Measurements from ENCODE around the gene RNLS.

The RNLS gene

GRCh38 chr10:88297103-88297502, 286.0 kb downstream of the RNLS start:
- CTCF ChIA-PET, result no interaction called here
- no peaks in the 10 kb centered on the region for H3K36me3 ChIP-seq (ENCODE audit: control insufficient read depth in 2 of 2, insufficient read depth in 1 of 2, low read length in 2 of 2)
- TF ChIP-seq, protein P1, sequence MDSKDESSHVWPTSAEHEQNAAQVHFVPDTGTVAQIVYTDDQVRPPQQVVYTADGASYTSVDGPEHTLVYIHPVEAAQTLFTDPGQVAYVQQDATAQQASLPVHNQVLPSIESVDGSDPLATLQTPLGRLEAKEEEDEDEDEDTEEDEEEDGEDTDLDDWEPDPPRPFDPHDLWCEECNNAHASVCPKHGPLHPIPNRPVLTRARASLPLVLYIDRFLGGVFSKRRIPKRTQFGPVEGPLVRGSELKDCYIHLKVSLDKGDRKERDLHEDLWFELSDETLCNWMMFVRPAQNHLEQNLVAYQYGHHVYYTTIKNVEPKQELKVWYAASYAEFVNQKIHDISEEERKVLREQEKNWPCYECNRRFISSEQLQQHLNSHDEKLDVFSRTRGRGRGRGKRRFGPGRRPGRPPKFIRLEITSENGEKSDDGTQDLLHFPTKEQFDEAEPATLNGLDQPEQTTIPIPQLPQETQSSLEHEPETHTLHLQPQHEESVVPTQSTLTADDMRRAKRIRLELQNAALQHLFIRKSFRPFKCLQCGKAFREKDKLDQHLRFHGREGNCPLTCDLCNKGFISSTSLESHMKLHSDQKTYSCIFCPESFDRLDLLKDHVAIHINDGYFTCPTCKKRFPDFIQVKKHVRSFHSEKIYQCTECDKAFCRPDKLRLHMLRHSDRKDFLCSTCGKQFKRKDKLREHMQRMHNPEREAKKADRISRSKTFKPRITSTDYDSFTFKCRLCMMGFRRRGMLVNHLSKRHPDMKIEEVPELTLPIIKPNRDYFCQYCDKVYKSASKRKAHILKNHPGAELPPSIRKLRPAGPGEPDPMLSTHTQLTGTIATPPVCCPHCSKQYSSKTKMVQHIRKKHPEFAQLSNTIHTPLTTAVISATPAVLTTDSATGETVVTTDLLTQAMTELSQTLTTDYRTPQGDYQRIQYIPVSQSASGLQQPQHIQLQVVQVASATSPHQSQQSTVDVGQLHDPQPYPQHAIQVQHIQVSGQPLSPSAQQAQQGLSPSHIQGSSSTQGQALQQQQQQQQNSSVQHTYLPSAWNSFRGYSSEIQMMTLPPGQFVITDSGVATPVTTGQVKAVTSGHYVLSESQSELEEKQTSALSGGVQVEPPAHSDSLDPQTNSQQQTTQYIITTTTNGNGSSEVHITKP (tag by site-specific recombination; IDR thresholded peaks at IDR 0.05), result no peak
- TF ChIP-seq ZNF211 (tag by site-specific recombination; IDR thresholded peaks at IDR 0.05; ENCODE audit: low read depth), result no peak
- no peak for TF ChIP-seq ZNF155 (tag by site-specific recombination; IDR thresholded peaks at IDR 0.05)
- no peak for TF ChIP-seq ZNF311 (tag by site-specific recombination; IDR thresholded peaks at IDR 0.05; ENCODE audit: borderline replicate concordance)
- no peak for TF ChIP-seq FEZF1 (tag by site-specific recombination; IDR thresholded peaks at IDR 0.05)
- no peak for TF ChIP-seq ZNF621 (tag by site-specific recombination; IDR thresholded peaks at IDR 0.05)
- TF ChIP-seq, protein P2, sequence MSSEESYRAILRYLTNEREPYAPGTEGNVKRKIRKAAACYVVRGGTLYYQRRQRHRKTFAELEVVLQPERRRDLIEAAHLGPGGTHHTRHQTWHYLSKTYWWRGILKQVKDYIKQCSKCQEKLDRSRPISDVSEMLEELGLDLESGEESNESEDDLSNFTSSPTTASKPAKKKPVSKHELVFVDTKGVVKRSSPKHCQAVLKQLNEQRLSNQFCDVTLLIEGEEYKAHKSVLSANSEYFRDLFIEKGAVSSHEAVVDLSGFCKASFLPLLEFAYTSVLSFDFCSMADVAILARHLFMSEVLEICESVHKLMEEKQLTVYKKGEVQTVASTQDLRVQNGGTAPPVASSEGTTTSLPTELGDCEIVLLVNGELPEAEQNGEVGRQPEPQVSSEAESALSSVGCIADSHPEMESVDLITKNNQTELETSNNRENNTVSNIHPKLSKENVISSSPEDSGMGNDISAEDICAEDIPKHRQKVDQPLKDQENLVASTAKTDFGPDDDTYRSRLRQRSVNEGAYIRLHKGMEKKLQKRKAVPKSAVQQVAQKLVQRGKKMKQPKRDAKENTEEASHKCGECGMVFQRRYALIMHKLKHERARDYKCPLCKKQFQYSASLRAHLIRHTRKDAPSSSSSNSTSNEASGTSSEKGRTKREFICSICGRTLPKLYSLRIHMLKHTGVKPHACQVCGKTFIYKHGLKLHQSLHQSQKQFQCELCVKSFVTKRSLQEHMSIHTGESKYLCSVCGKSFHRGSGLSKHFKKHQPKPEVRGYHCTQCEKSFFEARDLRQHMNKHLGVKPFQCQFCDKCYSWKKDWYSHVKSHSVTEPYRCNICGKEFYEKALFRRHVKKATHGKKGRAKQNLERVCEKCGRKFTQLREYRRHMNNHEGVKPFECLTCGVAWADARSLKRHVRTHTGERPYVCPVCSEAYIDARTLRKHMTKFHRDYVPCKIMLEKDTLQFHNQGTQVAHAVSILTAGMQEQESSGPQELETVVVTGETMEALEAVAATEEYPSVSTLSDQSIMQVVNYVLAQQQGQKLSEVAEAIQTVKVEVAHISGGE (tag by site-specific recombination; conservative IDR thresholded peaks at IDR 0.05; ENCODE audit: low read depth), result no peak
- no peak for TF ChIP-seq MEIS1 (CRISPR knock-in tag; IDR thresholded peaks at IDR 0.05; ENCODE audit: borderline replicate concordance)
- no peak for TF ChIP-seq ZNF426 (tag by site-specific recombination; IDR thresholded peaks at IDR 0.05)
- TF ChIP-seq ZNF404 (tag by site-specific recombination; IDR thresholded peaks at IDR 0.05), result no peak
- no peaks in the 10 kb centered on the region for H3K9me3 ChIP-seq (ENCODE audit: control insufficient read depth, insufficient read depth, low read depth, low read length)
- H3K4me3 ChIP-seq (ENCODE audit: low read depth, low read length), result no peak overlapping the region
- no peak overlapping the region for H3K27ac ChIP-seq (ENCODE audit: extremely low read depth, low read depth, low read length)
- H3K4me1 ChIP-seq (ENCODE audit: control insufficient read depth, insufficient read depth, low read length), result no peaks in the 10 kb centered on the region
- POLR2A ChIA-PET, result no interaction called here

DNA sequence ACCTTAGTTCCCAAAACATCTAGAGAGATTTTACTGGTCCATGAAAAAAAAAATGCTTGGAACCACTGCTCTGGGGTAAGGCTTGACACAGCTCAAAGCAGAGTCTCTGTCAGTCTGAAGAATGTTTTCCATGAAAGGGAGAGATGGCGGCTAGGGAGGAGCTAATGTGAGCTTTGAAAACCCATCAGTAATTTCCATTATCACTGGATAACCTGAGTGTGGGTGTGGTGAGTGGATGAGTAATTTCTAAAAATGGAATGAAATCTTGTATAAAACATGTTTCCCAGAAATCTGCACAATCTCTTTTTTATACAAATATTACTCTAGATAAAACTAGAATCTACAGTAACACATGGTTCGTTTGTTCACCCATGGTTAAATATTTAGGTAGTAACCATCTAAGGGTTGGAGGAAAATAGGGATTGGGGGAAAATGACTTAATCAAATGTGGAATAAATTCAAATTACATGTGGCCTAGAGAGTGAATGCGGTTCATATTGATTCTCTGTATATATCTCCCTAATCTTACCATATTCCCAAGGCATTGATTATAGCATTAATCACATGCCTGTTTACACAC, 289.4 kb downstream of the RNLS start:
- Histone ChIP-seq H3K9me3 (ENCODE audit: control insufficient read depth, insufficient read depth, low read depth, low read length) (no peaks in the 10 kb centered on the region), H3K4me1 (ENCODE audit: control insufficient read depth, insufficient read depth, low read length) (no peaks in the 10 kb centered on the region), H3K36me3 (ENCODE audit: control insufficient read depth in 2 of 2, insufficient read depth in 1 of 2, low read length in 2 of 2) (no peaks in the 10 kb centered on the region), H3K4me3 (ENCODE audit: low read depth, low read length) (no peak overlapping the region), H3K27ac (ENCODE audit: extremely low read depth, low read depth, low read length) (no peak overlapping the region)
- TF ChIP-seq ZBTB6 (tag by site-specific recombination; IDR thresholded peaks at IDR 0.05) (no peak), ZNF510 (tag by site-specific recombination; IDR thresholded peaks at IDR 0.05; ENCODE audit: insufficient replicate concordance) (no peak), ZNF324 (tag by site-specific recombination; IDR thresholded peaks at IDR 0.05) (no peak)
- ChIA-PET POLR2A (no interaction called here), CTCF (interaction anchor here (0.6 kb wide), 1 partner anchor 96 kb away, joined by 3 read pairs; no protein-coding TSS in a partner anchor)

GRCh38 chr10:88293073-88293472, 290.0 kb downstream of the RNLS start:
- Histone ChIP-seq H3K4me1 (ENCODE audit: control insufficient read depth, insufficient read depth, low read length) (no peaks in the 10 kb centered on the region), H3K9me3 (ENCODE audit: control insufficient read depth, insufficient read depth, low read depth, low read length) (no peaks in the 10 kb centered on the region), H3K36me3 (ENCODE audit: control insufficient read depth in 2 of 2, insufficient read depth in 1 of 2, low read length in 2 of 2) (no peaks in the 10 kb centered on the region), H3K4me3 (ENCODE audit: low read depth, low read length) (no peak overlapping the region), H3K27ac (ENCODE audit: extremely low read depth, low read depth, low read length) (no peak overlapping the region)
- ChIA-PET POLR2A (no interaction called here), CTCF (no interaction called here)
- TF ChIP-seq ZNF362 (tag by site-specific recombination; IDR thresholded peaks at IDR 0.05) (no peak), ZNF529 (tag by site-specific recombination; IDR thresholded peaks at IDR 0.05; ENCODE audit: insufficient replicate concordance) (no peak), ZNF514 (tag by site-specific recombination; IDR thresholded peaks at IDR 0.05) (no peak), ZFP37 (tag by site-specific recombination; IDR thresholded peaks at IDR 0.05) (no peak), ZBTB6 (tag by site-specific recombination; IDR thresholded peaks at IDR 0.05) (no peak), ZNF830 (tag by site-specific recombination; IDR thresholded peaks at IDR 0.05; ENCODE audit: low read depth) (no peak)
- TF ChIP-seq, protein P3, sequence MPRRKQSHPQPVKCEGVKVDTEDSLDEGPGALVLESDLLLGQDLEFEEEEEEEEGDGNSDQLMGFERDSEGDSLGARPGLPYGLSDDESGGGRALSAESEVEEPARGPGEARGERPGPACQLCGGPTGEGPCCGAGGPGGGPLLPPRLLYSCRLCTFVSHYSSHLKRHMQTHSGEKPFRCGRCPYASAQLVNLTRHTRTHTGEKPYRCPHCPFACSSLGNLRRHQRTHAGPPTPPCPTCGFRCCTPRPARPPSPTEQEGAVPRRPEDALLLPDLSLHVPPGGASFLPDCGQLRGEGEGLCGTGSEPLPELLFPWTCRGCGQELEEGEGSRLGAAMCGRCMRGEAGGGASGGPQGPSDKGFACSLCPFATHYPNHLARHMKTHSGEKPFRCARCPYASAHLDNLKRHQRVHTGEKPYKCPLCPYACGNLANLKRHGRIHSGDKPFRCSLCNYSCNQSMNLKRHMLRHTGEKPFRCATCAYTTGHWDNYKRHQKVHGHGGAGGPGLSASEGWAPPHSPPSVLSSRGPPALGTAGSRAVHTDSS (tag by site-specific recombination; IDR thresholded peaks at IDR 0.05), result no peak
